ENCODE measurements around the gene MCIDAS.

MCIDAS gene

DNA sequence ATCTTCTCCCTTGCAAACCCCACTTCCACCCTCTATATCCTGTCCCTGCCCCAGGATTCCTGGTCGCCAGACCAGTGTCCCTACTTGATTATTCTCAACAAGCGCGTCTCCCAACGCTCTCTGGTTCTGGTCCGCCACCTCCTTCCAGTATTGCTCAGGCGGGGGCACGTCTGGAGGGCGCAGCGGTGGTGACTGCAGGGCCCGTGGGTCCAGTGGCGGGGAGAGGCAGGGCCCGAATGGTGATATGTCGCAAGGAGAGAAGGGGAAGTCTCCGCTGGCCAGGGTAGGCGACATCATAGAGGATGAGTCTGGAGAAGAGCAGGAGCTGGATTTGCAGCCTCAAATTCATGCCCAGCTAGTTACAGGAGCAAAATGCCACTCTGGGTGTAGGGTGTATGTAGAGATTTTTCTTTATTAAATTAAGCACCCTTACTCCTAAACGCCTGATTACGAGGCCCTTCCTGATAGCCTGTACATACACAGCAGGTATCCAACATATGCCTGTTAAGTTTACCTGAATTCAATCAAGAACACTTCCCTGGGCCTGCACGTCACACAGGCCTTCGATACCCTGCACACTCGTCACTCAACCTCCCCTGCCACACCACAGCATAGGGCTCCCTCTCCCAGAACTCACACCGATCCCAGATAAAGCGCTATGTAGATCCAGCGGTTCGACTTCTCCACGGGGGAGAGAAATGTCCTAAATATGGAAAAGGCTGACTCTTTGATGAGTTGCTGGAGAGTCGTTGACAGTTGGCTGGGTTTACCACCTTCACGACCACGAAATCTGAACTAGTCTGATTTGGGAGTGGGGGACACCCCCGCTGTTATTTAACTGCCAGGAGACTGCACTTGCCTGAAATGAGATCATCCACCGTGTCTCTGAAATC is 4.8 kb downstream of the MCIDAS start:
- Histone ChIP-seq H3K4me2 (ENCODE audit: low read depth, low read length, poor library complexity, severe bottlenecking) (no peak overlapping the region), H4K20me1 (ENCODE audit: low read depth, low read length) (no peaks in the 10 kb centered on the region)

GRCh38 chr5:55220433-55221185 is 6.5 kb downstream of the MCIDAS start:
- Histone ChIP-seq H3K4me2 (ENCODE audit: low read depth, low read length, poor library complexity, severe bottlenecking) (no peak overlapping the region), H3K27me3 (ENCODE audit: low read length) (no peaks in the 10 kb centered on the region), H3K4me3 (ENCODE audit: insufficient read depth, low read length, poor library complexity, severe bottlenecking) (no peak overlapping the region)

More for the DNA sequence above, 4.8 kb downstream of the MCIDAS start:
- Histone ChIP-seq H3K9ac (ENCODE audit: low read length) (no peak overlapping the region), H3K27ac (ENCODE audit: low read depth, low read length) (no peak overlapping the region), H3K27me3 (ENCODE audit: low read length) (no peaks in the 10 kb centered on the region), H3F3A (ENCODE audit: insufficient read depth) (no peaks in the 10 kb centered on the region), H2AFZ (ENCODE audit: low read depth, low read length, severe bottlenecking) (no peak overlapping the region), H3K36me3 (ENCODE audit: low read length) (no peaks in the 10 kb centered on the region), H3K9me2 (replicated peaks; ENCODE audit: insufficient read depth, low read length) (no peaks in the 10 kb centered on the region), H3K79me2 (ENCODE audit: insufficient read depth, low read length) (no peaks in the 10 kb centered on the region), H3K4me3 (ENCODE audit: insufficient read depth, low read length, poor library complexity, severe bottlenecking) (no peak overlapping the region), H3K9me3 (ENCODE audit: insufficient read depth, low read length) (no peaks in the 10 kb centered on the region)
- TF ChIP-seq CTCF (IDR thresholded peaks at IDR 0.05; ENCODE audit: insufficient read depth, low read length, poor library complexity, severe bottlenecking) (no peak), EZH2phosphoT487 (conservative IDR thresholded peaks at IDR 0.05; ENCODE audit: low read length) (no peak)

DNA sequence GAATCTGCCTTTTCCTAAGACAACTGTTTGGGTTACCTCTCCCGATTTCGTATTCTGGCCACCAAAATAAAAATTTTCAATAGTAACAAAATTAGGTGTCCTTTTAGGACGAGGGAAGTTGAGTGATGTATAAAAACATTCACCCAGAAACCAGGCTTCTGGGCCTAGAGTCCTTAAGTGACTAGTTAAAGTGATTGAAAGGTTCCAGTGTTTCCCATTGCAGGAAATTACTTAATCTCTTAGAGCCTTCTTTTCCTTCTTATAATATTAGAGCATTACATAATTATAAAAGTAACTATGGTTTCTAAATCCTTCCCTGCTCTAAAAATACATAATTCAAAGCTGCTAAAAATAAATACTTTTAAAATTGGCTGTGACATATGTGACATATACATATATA is 7.3 kb downstream of the MCIDAS start:
- Histone ChIP-seq H3K4me3 (ENCODE audit: insufficient read depth, low read length, poor library complexity, severe bottlenecking) (no peak overlapping the region), H3K4me2 (ENCODE audit: low read depth, low read length, poor library complexity, severe bottlenecking) (no peak overlapping the region), H3K9me2 (replicated peaks; ENCODE audit: insufficient read depth, low read length) (no peaks in the 10 kb centered on the region), H4K20me1 (ENCODE audit: low read depth, low read length) (no peaks in the 10 kb centered on the region), H2AFZ (ENCODE audit: low read depth, low read length, severe bottlenecking) (no peak overlapping the region), H3F3A (ENCODE audit: insufficient read depth) (no peaks in the 10 kb centered on the region), H3K27ac (ENCODE audit: low read depth, low read length) (no peak overlapping the region), H3K27me3 (ENCODE audit: low read length) (no peaks in the 10 kb centered on the region), H3K9ac (ENCODE audit: low read length) (no peak overlapping the region), H3K79me2 (ENCODE audit: insufficient read depth, low read length) (no peaks in the 10 kb centered on the region), H3K36me3 (ENCODE audit: low read length) (no peaks in the 10 kb centered on the region), H3K9me3 (ENCODE audit: insufficient read depth, low read length) (no peaks in the 10 kb centered on the region)
- no peak for TF ChIP-seq CTCF (IDR thresholded peaks at IDR 0.05; ENCODE audit: insufficient read depth, low read length, poor library complexity, severe bottlenecking)

More at GRCh38 chr5:55220433-55221185, 6.5 kb downstream of the MCIDAS start:
- Histone ChIP-seq H3F3A (ENCODE audit: insufficient read depth) (no peaks in the 10 kb centered on the region), H3K36me3 (ENCODE audit: low read length) (no peaks in the 10 kb centered on the region), H2AFZ (ENCODE audit: low read depth, low read length, severe bottlenecking) (no peak overlapping the region), H4K20me1 (ENCODE audit: low read depth, low read length) (no peaks in the 10 kb centered on the region), H3K27ac (ENCODE audit: low read depth, low read length) (no peak overlapping the region), H3K9me3 (ENCODE audit: insufficient read depth, low read length) (no peaks in the 10 kb centered on the region), H3K79me2 (ENCODE audit: insufficient read depth, low read length) (no peaks in the 10 kb centered on the region), H3K9ac (ENCODE audit: low read length) (no peak overlapping the region), H3K9me2 (replicated peaks; ENCODE audit: insufficient read depth, low read length) (no peaks in the 10 kb centered on the region)
- no peak for TF ChIP-seq CTCF (IDR thresholded peaks at IDR 0.05; ENCODE audit: insufficient read depth, low read length, poor library complexity, severe bottlenecking)
- TF ChIP-seq EZH2phosphoT487 (conservative IDR thresholded peaks at IDR 0.05; ENCODE audit: low read length) = no peak

Data from SU-DHL-6 (cell line).